ENCODE results near the gene GALNT16. TPM values are rescaled to one million over a fixed set of nuclear protein-coding genes. Genes with fewer than 3 reads are reported as not detected.

GALNT16 gene
- not detected in 2 replicates for total RNA-seq

DNA sequence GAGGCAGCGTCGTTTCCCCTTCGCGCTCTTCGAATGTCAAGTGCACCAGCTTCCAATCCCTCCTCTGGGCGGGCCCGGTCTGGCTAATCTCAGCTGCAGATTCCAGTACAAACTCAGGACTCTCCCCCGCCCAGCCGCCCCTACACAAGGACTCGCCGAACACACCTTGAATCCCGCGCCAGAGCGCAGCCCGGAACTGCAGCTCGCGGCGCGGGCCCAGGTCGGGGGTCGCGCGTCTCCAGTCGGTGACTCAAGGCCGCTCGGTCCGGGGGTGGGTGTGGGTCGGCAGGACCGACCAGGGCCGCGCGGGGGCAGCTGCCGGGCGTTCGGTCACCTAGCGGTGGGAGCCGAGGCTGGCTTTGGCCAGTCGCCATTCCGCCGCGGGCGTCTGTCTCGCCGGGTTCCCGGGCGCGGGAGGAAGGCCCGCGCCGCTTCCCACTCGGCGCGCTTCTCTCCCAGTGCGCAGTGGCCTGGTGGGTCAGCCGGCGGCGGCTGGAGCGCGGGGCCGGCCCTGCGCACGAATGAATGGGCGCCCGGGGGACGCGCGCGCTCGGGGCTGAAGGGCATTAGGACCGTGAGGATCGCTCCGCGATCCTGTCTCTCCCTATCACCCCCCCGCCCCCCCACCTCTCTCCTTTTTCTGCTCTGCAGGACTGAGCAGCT, at the start of gene GALNT16:
Gene GALNT16, plus strand, starts transcription at position 632 of the 663 bp plus-strand sequence. CDS start 133 bp downstream, outside the sequence.

DNA sequence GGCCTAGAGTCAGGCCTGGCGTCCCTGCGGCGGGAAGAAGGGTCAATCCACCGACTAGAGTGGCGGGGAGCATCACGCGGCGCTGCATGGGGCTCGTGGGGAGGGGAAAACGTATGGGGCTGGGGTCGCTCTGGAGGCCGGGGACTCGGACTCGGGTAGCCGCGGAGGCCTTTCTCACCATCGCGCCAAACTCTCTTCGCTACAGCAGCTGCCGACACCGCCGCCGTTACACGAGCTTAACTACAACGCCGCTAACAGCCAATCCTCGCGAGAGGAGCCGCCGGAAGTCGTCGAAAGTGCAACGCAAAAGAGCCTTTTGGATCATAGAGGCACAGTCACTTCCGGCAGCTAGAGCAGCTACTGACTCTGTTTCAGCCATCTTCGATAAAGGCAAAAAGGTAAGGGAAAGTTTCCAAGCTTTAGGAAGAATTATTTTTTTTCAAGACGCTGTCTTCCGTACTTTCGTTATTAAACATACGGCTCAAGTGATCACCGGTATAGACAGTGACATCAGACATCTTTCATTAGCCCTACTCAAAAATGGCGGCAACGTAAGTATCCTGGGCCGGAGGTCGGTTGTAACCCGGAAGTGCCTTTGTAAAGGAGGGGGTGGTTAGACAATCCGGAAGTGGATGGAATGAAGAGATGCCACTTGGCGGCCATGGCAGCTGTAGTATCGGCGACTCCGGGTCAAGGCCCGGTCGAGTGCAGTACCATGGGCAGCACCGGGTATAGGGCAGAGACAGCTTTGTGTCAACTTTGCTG, 138.3 kb downstream of the GALNT16 start, which contains the start of the genes ERH and SLC39A9:
Gene ERH, minus strand, starts transcription at position 247 of the 765 bp plus-strand sequence. Its CDS starts 66 bp downstream, at position 181.
Gene SLC39A9, plus strand, starts transcription at position 640 of the 765 bp plus-strand sequence. CDS start 678 bp downstream, outside the sequence.

Other genes with a start within 250 kb of the GALNT16 start
- 12.7 and 13.1 TPM in 2 replicates for gene DCAF5, start 107.0 kb upstream of the GALNT16 start, total RNA-seq
- gene EXD2, start 68.7 kb upstream of the GALNT16 start, total RNA-seq = 21.5 and 26.7 TPM in 2 replicates
- 235 and 319 TPM in 2 replicates for gene ERH, start 138.1 kb downstream of the GALNT16 start, total RNA-seq
- gene SLC39A9, start 138.5 kb downstream of the GALNT16 start, total RNA-seq = 123 and 124 TPM in 2 replicates
- under 0.01 TPM in 2 replicates for gene PLEKHD1, start 224.6 kb downstream of the GALNT16 start, total RNA-seq